Measurements from ENCODE around the gene GUCY2D. TPM values are rescaled to one million over a fixed set of nuclear protein-coding genes. Genes with fewer than 3 reads are reported as not detected.

The GUCY2D gene
- total RNA-seq, 1 experiment from 2014 or later: not detected

GRCh38 chr17:8068736-8069586, 66.5 kb downstream of the GUCY2D start:
- Histone ChIP-seq H3K36me3 (ENCODE audit: insufficient read depth, low read length, poor library complexity, severe bottlenecking) (no peaks in the 10 kb centered on the region), H3K27me3 (replicated peaks; ENCODE audit: insufficient read depth, low read depth, low read length, poor library complexity) (peaks cover 17% of the 10 kb centered on the region), H3K9me3 (ENCODE audit: low read depth, low read length, poor library complexity, severe bottlenecking) (no peaks in the 10 kb centered on the region), H3K27ac (ENCODE audit: low read depth, low read length, poor library complexity, severe bottlenecking) (no peak overlapping the region), H3K4me3 (ENCODE audit: low read depth, low read length, poor library complexity, severe bottlenecking) (no peak overlapping the region), H3K4me1 (ENCODE audit: insufficient read depth, low read length, poor library complexity, severe bottlenecking) (peaks cover 2% of the 10 kb centered on the region)
- CTCF ChIA-PET: no interaction called here
- no peak for TF ChIP-seq EZH2 (IDR thresholded peaks at IDR 0.05; ENCODE audit: borderline replicate concordance, low read depth, low read length, poor library complexity, severe bottlenecking)
- TF ChIP-seq, protein P1, sequence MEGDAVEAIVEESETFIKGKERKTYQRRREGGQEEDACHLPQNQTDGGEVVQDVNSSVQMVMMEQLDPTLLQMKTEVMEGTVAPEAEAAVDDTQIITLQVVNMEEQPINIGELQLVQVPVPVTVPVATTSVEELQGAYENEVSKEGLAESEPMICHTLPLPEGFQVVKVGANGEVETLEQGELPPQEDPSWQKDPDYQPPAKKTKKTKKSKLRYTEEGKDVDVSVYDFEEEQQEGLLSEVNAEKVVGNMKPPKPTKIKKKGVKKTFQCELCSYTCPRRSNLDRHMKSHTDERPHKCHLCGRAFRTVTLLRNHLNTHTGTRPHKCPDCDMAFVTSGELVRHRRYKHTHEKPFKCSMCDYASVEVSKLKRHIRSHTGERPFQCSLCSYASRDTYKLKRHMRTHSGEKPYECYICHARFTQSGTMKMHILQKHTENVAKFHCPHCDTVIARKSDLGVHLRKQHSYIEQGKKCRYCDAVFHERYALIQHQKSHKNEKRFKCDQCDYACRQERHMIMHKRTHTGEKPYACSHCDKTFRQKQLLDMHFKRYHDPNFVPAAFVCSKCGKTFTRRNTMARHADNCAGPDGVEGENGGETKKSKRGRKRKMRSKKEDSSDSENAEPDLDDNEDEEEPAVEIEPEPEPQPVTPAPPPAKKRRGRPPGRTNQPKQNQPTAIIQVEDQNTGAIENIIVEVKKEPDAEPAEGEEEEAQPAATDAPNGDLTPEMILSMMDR (conservative IDR thresholded peaks at IDR 0.05; ENCODE audit: low read depth, low read length): no peak
- POLR2A ChIA-PET (ENCODE audit: low non-redundant PET): no interaction called here
- no TSS peak for BruUV-seq (replicated peaks)
- intact Hi-C loops (cut with micrococcal nuclease; ENCODE audit: unreplicated experiment): no loop called here
- no peak for DNase-seq (ENCODE audit: low spot score)

- Histone ChIP-seq H3K9me3 (ENCODE audit: low read depth, low read length, poor library complexity, severe bottlenecking) (no peaks in the 10 kb centered on the region), H3K36me3 (ENCODE audit: insufficient read depth, low read length, poor library complexity, severe bottlenecking) (no peaks in the 10 kb centered on the region), H3K27me3 (replicated peaks; ENCODE audit: insufficient read depth, low read depth, low read length, poor library complexity) (peaks cover 23% of the 10 kb centered on the region), H3K27ac (ENCODE audit: low read depth, low read length, poor library complexity, severe bottlenecking) (no peak overlapping the region), H3K4me1 (ENCODE audit: insufficient read depth, low read length, poor library complexity, severe bottlenecking) (peaks cover 5% of the 10 kb centered on the region), H3K4me3 (ENCODE audit: low read depth, low read length, poor library complexity, severe bottlenecking) (no peak overlapping the region)
- CTCF ChIA-PET: no interaction called here
- no peak for TF ChIP-seq EZH2 (IDR thresholded peaks at IDR 0.05; ENCODE audit: borderline replicate concordance, low read depth, low read length, poor library complexity, severe bottlenecking)
- TF ChIP-seq, protein P1 (conservative IDR thresholded peaks at IDR 0.05; ENCODE audit: low read depth, low read length): no peak
- BruUV-seq (replicated peaks): no TSS peak
- DNase-seq (ENCODE audit: low spot score): no peak
- POLR2A ChIA-PET (ENCODE audit: low non-redundant PET): no interaction called here
- intact Hi-C loops (cut with micrococcal nuclease; ENCODE audit: unreplicated experiment): no loop called here
Observed at GRCh38 chr17:8069587-8069860, 67.1 kb downstream of the GUCY2D start.

Other genes starting within 250 kb of the GUCY2D start
- 46.8 and 51.1 TPM in 2 replicates for gene KDM6B, start 168.4 kb upstream of the GUCY2D start, total RNA-seq (2021)
- 1.7 and 3.0 TPM in 2 replicates for gene TMEM88, start 147.5 kb upstream of the GUCY2D start, total RNA-seq (2021)
- gene NAA38, start 145.1 kb upstream of the GUCY2D start, total RNA-seq (2021): 64.3 and 67.7 TPM in 2 replicates
- gene CYB5D1, start 144.6 kb upstream of the GUCY2D start, total RNA-seq (2021): 16.9 and 18.7 TPM in 2 replicates
- gene CHD3, start 113.8 kb upstream of the GUCY2D start, total RNA-seq (2021): 249 and 264 TPM in 2 replicates
- gene RNF227, start 86.3 kb upstream of the GUCY2D start, total RNA-seq (2021): 0.83 and 1.1 TPM in 2 replicates
- gene KCNAB3, start 72.8 kb upstream of the GUCY2D start, total RNA-seq (2021): 24.8 and 32.4 TPM in 2 replicates
- 111 and 140 TPM in 2 replicates for gene TRAPPC1, start 70.7 kb upstream of the GUCY2D start, total RNA-seq (2021)
- 72.3 and 79.9 TPM in 2 replicates for gene CNTROB, start 70.4 kb upstream of the GUCY2D start, total RNA-seq (2021)
- gene ALOX15B, start 36.4 kb downstream of the GUCY2D start, total RNA-seq (2021): 0.17 and 0.30 TPM in 2 replicates
- 0.39 TPM in 1 of 2 replicates, not detected in the other for gene ALOX12B, start 85.1 kb downstream of the GUCY2D start, total RNA-seq (2021)
- not detected in 2 replicates for gene ALOXE3, start 115.9 kb downstream of the GUCY2D start, total RNA-seq (2021)
- 1.7 and 3.9 TPM in 2 replicates for gene HES7, start 121.5 kb downstream of the GUCY2D start, total RNA-seq (2021)
- 47.1 and 50.0 TPM in 2 replicates for gene PER1, start 149.8 kb downstream of the GUCY2D start, total RNA-seq (2021)
- gene VAMP2, start 160.3 kb downstream of the GUCY2D start, total RNA-seq (2021): 41.3 and 51.0 TPM in 2 replicates
- 19.4 and 25.3 TPM in 2 replicates for gene TMEM107, start 173.8 kb downstream of the GUCY2D start, total RNA-seq (2021)
- gene BORCS6, start 187.6 kb downstream of the GUCY2D start, total RNA-seq (2021): 3.7 TPM in 2 replicates
- 209 and 230 TPM in 2 replicates for gene AURKB, start 208.0 kb downstream of the GUCY2D start, total RNA-seq (2021)
- gene CTC1, start 245.4 kb downstream of the GUCY2D start, total RNA-seq (2021): 40.0 and 40.3 TPM in 2 replicates
- gene PFAS, start 246.7 kb downstream of the GUCY2D start, total RNA-seq (2021): 163 and 165 TPM in 2 replicates

Data from A673 (cell line).